ENCODE results near the gene TSPAN33.

DNA sequence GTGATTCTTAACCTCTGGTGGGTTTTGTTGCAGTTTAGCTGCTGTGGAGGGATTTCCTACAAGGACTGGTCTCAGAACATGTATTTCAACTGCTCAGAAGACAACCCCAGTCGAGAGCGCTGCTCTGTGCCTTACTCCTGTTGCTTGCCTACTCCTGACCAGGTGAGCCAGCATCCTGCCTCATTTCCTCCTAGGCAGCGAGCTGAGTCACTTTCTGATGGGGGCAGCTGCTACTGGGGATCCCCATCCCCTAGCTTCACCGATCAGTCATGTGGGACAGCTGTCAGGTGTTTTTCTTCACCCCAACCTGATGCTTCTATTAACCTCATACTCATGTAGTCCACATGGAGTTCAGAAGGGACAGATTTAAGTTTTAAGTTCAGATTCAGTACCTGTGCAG is 22.2 kb downstream of the TSPAN33 start:
- TF ChIP-seq POLR2A (IDR thresholded peaks at IDR 0.05) (no peak), POLR2AphosphoS5 (IDR thresholded peaks at IDR 0.05) (no peak)
- TF ChIP-seq, protein P1, sequence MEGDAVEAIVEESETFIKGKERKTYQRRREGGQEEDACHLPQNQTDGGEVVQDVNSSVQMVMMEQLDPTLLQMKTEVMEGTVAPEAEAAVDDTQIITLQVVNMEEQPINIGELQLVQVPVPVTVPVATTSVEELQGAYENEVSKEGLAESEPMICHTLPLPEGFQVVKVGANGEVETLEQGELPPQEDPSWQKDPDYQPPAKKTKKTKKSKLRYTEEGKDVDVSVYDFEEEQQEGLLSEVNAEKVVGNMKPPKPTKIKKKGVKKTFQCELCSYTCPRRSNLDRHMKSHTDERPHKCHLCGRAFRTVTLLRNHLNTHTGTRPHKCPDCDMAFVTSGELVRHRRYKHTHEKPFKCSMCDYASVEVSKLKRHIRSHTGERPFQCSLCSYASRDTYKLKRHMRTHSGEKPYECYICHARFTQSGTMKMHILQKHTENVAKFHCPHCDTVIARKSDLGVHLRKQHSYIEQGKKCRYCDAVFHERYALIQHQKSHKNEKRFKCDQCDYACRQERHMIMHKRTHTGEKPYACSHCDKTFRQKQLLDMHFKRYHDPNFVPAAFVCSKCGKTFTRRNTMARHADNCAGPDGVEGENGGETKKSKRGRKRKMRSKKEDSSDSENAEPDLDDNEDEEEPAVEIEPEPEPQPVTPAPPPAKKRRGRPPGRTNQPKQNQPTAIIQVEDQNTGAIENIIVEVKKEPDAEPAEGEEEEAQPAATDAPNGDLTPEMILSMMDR (IDR thresholded peaks at IDR 0.05) = no peak
